ENCODE results near the gene NUP155.
"Not testable (repeated sequence)": the region's sequence is repeated elsewhere in the genome, so short reads cannot be mapped to it uniquely, and the experiment has no call there.

Gene NUP155

GRCh38 chr5:37370864-37371726 lies at the start of gene NUP155:
Gene NUP155, minus strand, starts transcription at chr5:37371106. Its CDS starts 129 bp downstream, at chr5:37370977.
- peak; percentile 88 for DNase-seq (ENCODE audit: low spot score)

- DNase-seq (ENCODE audit: low spot score), result no peak
Measured at GRCh38 chr5:37417347-37417746, 46.4 kb upstream of the NUP155 start.

GRCh38 chr5:37415456-37415855 lies 44.5 kb upstream of the NUP155 start:
- not testable (repeated sequence) for DNase-seq (ENCODE audit: low spot score)

GRCh38 chr5:37412515-37412914 lies 41.6 kb upstream of the NUP155 start:
- DNase-seq (ENCODE audit: low spot score), result no peak

GRCh38 chr5:37400501-37400900 lies 29.6 kb upstream of the NUP155 start:
- no peak for DNase-seq (ENCODE audit: low spot score)

GRCh38 chr5:37396352-37396751 lies 25.4 kb upstream of the NUP155 start:
- DNase-seq (ENCODE audit: low spot score), result no peak

GRCh38 chr5:37391591-37391990 lies 20.7 kb upstream of the NUP155 start:
- DNase-seq (ENCODE audit: low spot score), result no peak

GRCh38 chr5:37379100-37379628 lies 8.3 kb upstream of the NUP155 start, which contains the start of gene WDR70:
Gene WDR70, plus strand, starts transcription at chr5:37379318. Its CDS starts 50 bp downstream, at chr5:37379368.
- DNase-seq (ENCODE audit: low spot score), result peak; percentile 73

- DNase-seq (ENCODE audit: low spot score), result not testable (repeated sequence)
Measured at GRCh38 chr5:37378066-37378465, 7.2 kb upstream of the NUP155 start.

- no peak for DNase-seq (ENCODE audit: low spot score)
Measured at GRCh38 chr5:37375091-37375490, 4.2 kb upstream of the NUP155 start.

GRCh38 chr5:37370550-37370863 lies 399 bp downstream of the NUP155 start:
- no peak for DNase-seq (ENCODE audit: low spot score)

GRCh38 chr5:37355161-37355560 lies 15.7 kb downstream of the NUP155 start:
- no peak for DNase-seq (ENCODE audit: low spot score)

- DNase-seq (ENCODE audit: low spot score), result not testable (repeated sequence)
Measured at GRCh38 chr5:37342741-37343140, 28.2 kb downstream of the NUP155 start.

GRCh38 chr5:37334754-37335153 lies 36.2 kb downstream of the NUP155 start:
- not testable (repeated sequence) for DNase-seq (ENCODE audit: low spot score)

- no peak for DNase-seq (ENCODE audit: low spot score)
Measured at GRCh38 chr5:37326536-37326935, 44.4 kb downstream of the NUP155 start.

- DNase-seq (ENCODE audit: low spot score), result no peak
Measured at GRCh38 chr5:37323607-37324006, 47.3 kb downstream of the NUP155 start.

GRCh38 chr5:37319037-37319782 lies 51.7 kb downstream of the NUP155 start:
- DNase-seq (ENCODE audit: low spot score), result no peak

- no peak for DNase-seq (ENCODE audit: low spot score)
Measured at GRCh38 chr5:37316027-37316426, 54.9 kb downstream of the NUP155 start.

GRCh38 chr5:37310360-37310759 lies 60.5 kb downstream of the NUP155 start:
- no peak for DNase-seq (ENCODE audit: low spot score)

- DNase-seq (ENCODE audit: low spot score), result no peak
Measured at GRCh38 chr5:37308793-37309192, 62.1 kb downstream of the NUP155 start.

- DNase-seq (ENCODE audit: low spot score), result no peak
Measured at GRCh38 chr5:37304888-37305287, 66.0 kb downstream of the NUP155 start.

- DNase-seq (ENCODE audit: low spot score), result not testable (repeated sequence)
Measured at GRCh38 chr5:37296313-37296712, 74.6 kb downstream of the NUP155 start.
